Myocyte (in vitro differentiated cells): Measurements from ENCODE around the gene TAF6. TPM values are rescaled to one million over a fixed set of nuclear protein-coding genes. Genes with fewer than 3 reads are reported as not detected.

Experiments used
- DNase-seq: peaks from one replicate; pipeline ENCODE4 v3.0.0-alpha.2; 2012; ENCODE audit warnings: low read depth
- polyA plus RNA-seq: library from polyadenylated mRNA; unstranded; fragments of >200 nt; gene quantifications from one replicate; pipeline ENCODE4 v1.2.1, GENCODE V29; 2012; ENCODE audit warnings: missing spikeins
- total RNA-seq: library from RNA; depleted of rRNA; stranded (reverse); fragments of >200 nt; gene quantifications from 2 replicates; pipeline ENCODE4 v1.2.3, GENCODE V29; 2014

The TAF6 gene
- total RNA-seq: 58.8 and 76.8 TPM in 2 replicates
- 81.5 TPM for polyA plus RNA-seq

DNA sequence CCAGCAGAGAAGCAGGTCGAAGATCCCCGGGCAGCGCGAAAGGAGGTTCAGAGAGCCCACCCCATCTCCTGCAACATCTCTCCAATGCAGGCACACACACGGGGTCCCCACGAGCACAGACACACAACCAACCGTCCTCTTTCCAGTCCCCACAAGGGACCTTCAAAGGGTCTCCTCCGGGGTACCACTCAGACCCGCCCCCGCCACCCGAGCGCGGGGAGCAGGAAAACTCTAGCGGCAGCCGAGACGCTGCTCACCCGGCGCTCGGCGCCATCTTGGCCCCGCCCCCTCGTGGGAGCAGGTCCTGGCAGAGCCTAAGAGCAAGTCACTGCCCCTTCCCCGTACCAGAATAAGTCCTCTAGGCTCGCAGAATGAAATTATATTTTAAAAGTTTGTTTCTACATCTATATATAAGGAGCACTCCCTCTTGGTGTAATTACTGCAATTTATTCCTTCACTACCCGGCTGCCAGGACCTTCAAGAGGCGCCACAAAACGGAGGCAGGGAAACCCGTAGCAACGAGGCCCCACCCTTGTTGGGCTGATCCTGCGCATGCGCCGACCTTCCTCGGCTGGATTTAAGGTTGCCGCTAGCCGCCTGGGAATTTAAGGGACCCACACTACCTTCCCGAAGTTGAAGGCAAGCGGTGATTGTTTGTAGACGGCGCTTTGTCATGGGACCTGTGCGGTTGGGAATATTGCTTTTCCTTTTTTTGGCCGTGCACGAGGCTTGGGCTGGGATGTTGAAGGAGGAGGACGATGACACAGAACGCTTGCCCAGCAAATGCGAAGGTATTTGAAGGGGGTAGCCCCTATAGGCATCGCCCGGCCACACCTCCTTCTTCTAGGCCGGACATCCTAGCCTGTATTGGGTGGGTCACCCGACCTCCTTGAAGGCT is at the start of gene TAF6, which contains the start of gene CNPY4:
TAF6 (minus strand) TSS at position 287 of the 898 bp plus-strand sequence. CDS start 5,149 bp downstream, outside the sequence.
CNPY4 (plus strand) TSS at position 563 of the 898 bp plus-strand sequence; CDS start at position 674, 111 bp downstream.
- peak; percentile 99 for DNase-seq

GRCh38 chr7:100167912-100168323 is 48.8 kb upstream of the TAF6 start:
- peak; percentile 30 for DNase-seq

DNA sequence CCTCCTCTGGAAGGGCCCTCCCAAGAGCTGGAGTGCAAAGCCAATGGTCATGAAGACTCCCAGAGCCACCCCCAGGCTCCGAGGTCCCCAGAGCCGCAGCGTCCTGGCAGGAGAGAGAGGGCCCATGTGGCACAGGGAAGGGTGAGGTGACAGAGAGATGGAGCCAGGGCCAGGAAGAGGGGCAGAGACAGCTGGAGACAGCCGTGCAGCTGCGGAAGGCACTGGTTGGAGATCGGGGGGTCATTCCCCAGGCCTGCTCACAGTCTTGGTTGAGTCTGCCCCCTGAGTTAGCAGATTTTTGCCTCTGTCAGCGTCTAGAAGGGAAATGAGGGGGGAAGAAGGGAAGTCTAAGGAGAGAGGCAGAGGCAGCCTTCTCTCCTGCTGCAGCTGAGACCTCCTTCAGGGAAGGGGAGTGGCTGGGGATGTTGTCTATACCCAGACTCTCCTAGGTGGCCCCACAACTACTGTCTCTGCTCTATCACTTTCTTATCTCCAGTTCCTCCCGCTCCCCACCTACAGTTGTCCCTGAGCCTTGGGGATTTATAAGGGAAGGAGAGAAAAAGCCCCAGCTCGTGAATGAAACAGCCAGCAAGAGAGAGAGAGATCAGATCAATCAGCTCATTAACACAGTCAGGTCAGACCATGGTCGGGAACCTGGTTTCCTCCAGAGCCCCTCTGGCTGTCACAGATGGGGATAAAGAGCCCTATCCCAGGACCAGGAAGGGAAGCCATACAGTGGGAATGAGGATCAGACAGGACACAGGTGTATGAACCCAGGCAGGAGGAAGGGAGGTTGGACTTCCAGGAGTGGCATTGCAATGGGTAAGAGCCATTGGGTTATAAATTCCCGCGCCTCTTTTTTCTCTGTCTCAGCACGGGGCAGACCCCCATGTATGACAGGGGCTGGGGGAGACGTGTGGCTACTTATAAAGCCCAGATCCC is 48.1 kb upstream of the TAF6 start:
- DNase-seq: no peak

DNA sequence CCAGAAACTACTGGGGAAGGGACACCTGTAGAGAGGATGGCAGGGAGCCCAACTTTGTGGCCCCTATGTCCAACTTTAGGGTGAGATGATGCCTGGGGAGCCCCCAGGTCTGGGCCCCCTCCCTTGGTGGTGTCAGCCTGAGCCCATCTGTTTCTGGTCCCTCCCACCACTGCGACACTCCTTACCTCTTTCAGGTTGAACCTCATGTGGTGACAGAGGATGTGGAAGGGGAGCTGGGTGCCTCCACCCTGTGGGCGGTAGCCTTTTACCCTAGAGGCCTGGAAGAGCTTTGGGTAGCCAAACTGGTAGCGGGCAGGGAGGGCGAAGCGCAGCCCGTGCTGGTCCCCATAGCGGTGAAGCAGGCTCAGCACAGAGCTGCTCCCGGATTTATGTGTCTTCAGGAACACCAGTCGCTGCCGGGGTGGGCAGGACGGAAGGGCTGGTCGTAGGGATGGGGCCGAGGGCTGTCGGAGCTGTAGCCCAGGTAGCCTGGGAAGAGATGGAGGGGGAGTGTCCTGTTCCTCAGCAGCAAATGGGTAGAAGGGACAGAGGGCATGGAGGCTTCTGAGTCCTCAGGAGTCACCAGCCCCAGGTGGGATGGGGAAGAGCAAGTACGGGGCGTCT is 47.3 kb upstream of the TAF6 start:
- no peak for DNase-seq

- no peak for DNase-seq
Observed at GRCh38 chr7:100163871-100164270, 44.7 kb upstream of the TAF6 start.

DNA sequence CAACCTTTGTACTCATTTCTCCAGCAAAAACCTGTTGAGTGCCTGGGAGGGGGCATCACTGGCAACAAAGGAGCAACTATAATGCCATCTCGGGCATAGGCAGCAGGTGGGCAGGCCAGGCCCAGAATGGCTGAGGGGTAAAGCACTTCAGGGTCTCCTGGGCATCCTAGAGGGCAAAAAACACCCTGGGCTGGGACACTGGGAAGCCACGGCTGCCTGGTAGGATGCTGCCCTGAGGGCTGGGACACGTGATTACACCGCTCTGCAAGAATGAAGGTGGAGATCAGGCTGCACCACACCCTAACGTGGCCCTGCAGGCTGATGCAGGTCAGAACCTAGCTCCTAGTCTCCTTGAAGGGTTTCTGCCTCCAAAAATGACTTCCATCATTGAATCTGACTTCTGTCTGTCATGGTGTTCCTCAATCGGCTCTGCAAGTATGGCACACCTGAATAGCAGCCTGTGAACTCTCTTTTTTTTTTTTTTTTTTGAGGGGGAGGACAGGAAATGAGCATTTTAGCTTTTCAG is 43.9 kb upstream of the TAF6 start:
- no peak for DNase-seq

- DNase-seq: no peak
Observed at GRCh38 chr7:100160067-100160466, 40.9 kb upstream of the TAF6 start.

DNA sequence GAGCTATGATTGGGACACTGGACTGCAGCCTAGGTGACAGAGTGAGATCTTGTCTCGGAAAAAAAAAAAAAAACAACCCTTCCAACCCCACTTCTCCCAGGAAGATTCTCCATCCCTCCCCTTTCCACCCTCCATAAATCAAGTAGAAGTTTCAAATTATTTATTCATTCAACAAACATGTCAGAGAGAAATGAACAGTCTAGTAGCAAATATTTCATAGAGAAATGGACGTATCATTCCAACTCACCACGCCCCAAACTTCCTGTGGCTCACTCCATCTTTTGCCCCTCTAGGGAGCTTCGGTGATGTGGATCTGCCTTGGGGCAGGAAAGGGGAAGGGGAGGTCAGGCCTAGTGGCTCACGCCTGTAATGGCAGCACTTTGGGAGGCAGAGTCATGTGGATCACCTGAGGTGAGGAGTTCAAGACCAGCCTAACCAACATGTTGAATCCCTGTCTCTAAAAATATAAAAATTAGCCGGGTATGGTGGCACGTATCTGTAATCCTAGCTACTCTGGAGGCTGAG is 40.0 kb upstream of the TAF6 start:
- peak; percentile 31 for DNase-seq

GRCh38 chr7:100158229-100159098 is 39.3 kb upstream of the TAF6 start, which contains the start of gene TRAPPC14:
Gene TRAPPC14 (minus strand): TSS chr7:100158723. CDS start chr7:100158499, 224 bp downstream.
- peak; percentile 92 for DNase-seq

GRCh38 chr7:100157334-100158228 is 38.4 kb upstream of the TAF6 start:
- peak; percentile 50 for DNase-seq

DNA sequence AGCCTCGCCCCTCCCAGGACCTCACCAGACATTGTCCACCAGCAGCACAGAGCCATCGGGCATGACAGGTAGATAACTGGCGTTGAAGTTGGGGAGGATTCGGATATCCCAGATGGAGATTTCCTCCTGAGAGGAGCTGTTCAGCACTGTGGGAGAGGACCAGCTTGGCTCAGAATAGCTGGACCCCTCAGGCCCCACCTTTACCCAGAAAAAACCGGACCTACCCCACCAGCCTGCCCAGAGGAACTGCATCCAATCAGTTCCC is 37.8 kb upstream of the TAF6 start:
- no peak for DNase-seq

GRCh38 chr7:100156331-100157068 is 37.3 kb upstream of the TAF6 start:
- DNase-seq: no peak

DNA sequence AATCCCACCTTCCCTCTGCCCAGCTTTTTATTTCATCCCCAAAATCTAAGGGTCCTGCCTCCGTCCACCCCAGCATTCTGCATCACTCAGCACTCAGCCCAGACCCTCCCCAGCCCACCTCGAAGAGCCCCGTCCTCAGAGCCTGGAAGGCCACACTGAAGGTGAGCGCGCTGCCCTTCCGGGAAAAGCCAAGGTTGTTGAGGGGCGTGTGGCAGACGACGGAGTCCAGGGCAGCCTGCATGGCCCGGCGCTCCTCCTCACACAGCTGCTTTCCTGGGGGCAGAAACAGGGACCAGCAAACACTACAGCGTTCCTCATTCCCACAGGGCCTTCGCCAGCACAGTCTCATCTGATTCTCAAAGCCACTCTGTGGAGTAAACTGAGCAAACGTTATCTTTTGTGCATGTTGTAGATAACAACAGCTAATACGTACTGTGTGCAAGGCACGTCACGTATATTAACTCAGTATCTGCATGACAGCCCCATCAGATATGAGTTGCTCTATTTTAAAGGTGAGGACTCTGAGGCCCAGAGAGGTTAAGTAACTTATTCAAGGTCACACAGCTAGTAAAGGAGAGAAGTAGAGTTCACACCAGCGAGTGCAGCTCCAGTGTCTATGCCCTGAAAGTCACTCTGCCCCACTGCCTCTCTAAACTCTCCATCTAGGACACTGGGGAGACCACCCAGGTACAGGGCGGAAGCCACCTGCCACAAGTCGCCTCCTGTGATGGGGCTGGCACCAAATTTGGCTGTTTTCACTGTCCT is 36.6 kb upstream of the TAF6 start:
- DNase-seq: no peak

DNA sequence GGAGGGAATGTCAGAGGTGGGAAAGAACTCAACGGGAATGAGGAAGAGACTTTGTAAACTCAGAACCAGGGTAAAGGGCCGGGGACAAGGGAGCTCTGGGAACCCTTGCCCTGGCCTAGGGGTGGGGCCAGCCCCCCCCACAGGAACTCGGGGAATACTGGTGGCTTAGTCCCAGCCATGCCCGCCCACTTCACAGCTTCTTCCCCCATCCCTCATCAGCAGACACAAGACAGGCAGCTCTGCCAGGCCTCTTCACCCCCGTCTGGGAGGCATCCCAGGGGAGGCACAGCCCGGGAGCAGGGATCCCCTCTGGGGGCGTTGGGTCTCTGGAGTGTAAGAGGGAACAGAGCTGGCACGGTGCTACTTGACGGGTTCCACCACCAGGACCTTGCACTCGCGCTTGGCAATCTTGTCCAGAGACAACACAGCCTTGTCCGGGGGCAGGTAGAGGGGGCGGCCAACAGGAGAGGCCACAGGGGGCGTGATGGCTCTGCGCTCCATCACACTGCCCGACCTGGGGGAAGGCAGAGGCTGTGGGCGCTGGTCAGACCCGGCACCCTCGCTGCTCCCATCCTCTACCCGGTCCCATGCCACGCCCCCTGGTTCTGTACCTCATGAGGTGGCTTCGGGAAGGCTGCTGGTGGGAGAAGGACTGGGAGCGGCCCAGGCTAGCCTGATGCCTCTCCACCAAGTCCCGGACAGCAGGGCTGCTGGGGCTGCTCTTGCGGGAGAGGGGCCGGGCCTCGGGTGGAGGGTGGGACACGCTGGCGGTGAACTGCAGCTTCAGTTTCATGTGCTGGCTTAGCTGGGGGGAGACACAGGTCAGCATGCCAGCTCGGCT is 35.7 kb upstream of the TAF6 start:
- DNase-seq: no peak

- no peak for DNase-seq
Observed at GRCh38 chr7:100153708-100154535, 34.8 kb upstream of the TAF6 start.
